H9 (cell line): ENCODE results near the gene BAG5. TPM values are rescaled to one million over a fixed set of nuclear protein-coding genes. Genes with fewer than 3 reads are reported as not detected.

Experiments
- DNase-seq: peaks from one replicate; pipeline ENCODE4 v3.0.0-alpha.2; 2017
- H2AFZ ChIP-seq: one replicate; pipeline ENCODE4 v1.6.1; 2013; ENCODE audit warnings: mild to moderate bottlenecking, low read length, control low read depth, moderate library complexity
- H2AK5ac ChIP-seq: 2 replicates; pipeline ENCODE4 v1.6.1; 2013; ENCODE audit warnings: low read length, control low read depth, mixed read lengths; ENCODE audit not compliant: insufficient read length
- H2BK120ac ChIP-seq: one replicate; pipeline ENCODE4 v1.6.1; 2013; ENCODE audit warnings: low read depth, mild to moderate bottlenecking, low read length, control low read depth, inconsistent platforms; ENCODE audit not compliant: poor library complexity, severe bottlenecking
- H2BK12ac ChIP-seq: 2 replicates; pipeline ENCODE4 v1.6.1; 2013; ENCODE audit warnings: low read length, control low read depth, mixed read lengths, low read depth; ENCODE audit not compliant: insufficient read length
- H2BK15ac ChIP-seq: 2 replicates; pipeline ENCODE4 v1.6.1; 2013; ENCODE audit warnings: low read depth, low read length, control low read depth
- H2BK20ac ChIP-seq: one replicate; pipeline ENCODE4 v1.6.1; 2013; ENCODE audit warnings: low read depth, mild to moderate bottlenecking, low read length, control low read depth, inconsistent platforms; ENCODE audit not compliant: poor library complexity, severe bottlenecking
- H2BK5ac ChIP-seq: 2 replicates; pipeline ENCODE4 v1.6.1; 2013; ENCODE audit warnings: low read length, control low read depth, mixed read lengths; ENCODE audit not compliant: insufficient read length
- H3K14ac ChIP-seq: 2 replicates; pipeline ENCODE4 v1.6.1; 2013; ENCODE audit warnings: low read length, control low read depth; ENCODE audit not compliant: insufficient read depth
- H3K18ac ChIP-seq: 2 replicates; pipeline ENCODE4 v1.6.1; 2013; ENCODE audit warnings: low read depth, mild to moderate bottlenecking, mixed read lengths, low read length, control low read depth; ENCODE audit not compliant: insufficient read length
- H3K23ac ChIP-seq: 2 replicates; pipeline ENCODE4 v1.6.1; 2013; ENCODE audit warnings: low read length, control low read depth, mixed read lengths, low read depth; ENCODE audit not compliant: insufficient read length
- H3K23me2 ChIP-seq: 2 replicates; pipeline ENCODE4 v1.6.1; 2013; ENCODE audit warnings: low read depth, mild to moderate bottlenecking, mixed read lengths, low read length, control low read depth; ENCODE audit not compliant: insufficient read length, poor library complexity, severe bottlenecking
- H3K27ac ChIP-seq: 2 replicates; pipeline ENCODE4 v1.5.1; 2013; ENCODE audit warnings: low read length, control low read depth, mixed read lengths, low read depth; ENCODE audit not compliant: insufficient read length
- H3K27me3 ChIP-seq: 2 replicates; pipeline ENCODE4 v1.6.1; 2013; ENCODE audit warnings: low read length, control low read depth, inconsistent platforms; ENCODE audit not compliant: insufficient read depth
- H3K4ac ChIP-seq: 2 replicates; pipeline ENCODE4 v1.6.1; 2013; ENCODE audit warnings: low read depth, mild to moderate bottlenecking, control low read depth, inconsistent platforms, low read length, moderate library complexity
- H3K4me1 ChIP-seq: 2 replicates; pipeline ENCODE4 v1.6.1; 2013; ENCODE audit warnings: low read length, control low read depth, inconsistent platforms; ENCODE audit not compliant: insufficient read depth
- H3K4me2 ChIP-seq: 2 replicates; pipeline ENCODE4 v1.6.1; 2013; ENCODE audit warnings: low read length, control low read depth, mixed read lengths; ENCODE audit not compliant: insufficient read length, insufficient read depth
- H3K56ac ChIP-seq: 2 replicates; pipeline ENCODE4 v1.6.1; 2013; ENCODE audit warnings: low read depth, mild to moderate bottlenecking, mixed read lengths, low read length, control low read depth; ENCODE audit not compliant: insufficient read length
- H3K79me1 ChIP-seq: 2 replicates; pipeline ENCODE4 v1.6.1; 2013; ENCODE audit warnings: low read depth, mild to moderate bottlenecking, moderate library complexity, low read length, control low read depth, inconsistent platforms; ENCODE audit not compliant: insufficient read depth, poor library complexity, severe bottlenecking
- H3K79me2 ChIP-seq: 2 replicates; pipeline ENCODE4 v1.6.1; 2013; ENCODE audit warnings: low read length, control low read depth, inconsistent platforms; ENCODE audit not compliant: insufficient read depth
- H3K9ac ChIP-seq: 2 replicates; pipeline ENCODE4 v1.6.1; 2013; ENCODE audit warnings: low read length, control low read depth, mixed read lengths; ENCODE audit not compliant: insufficient read length; ENCODE audit errors: extremely low read depth
- H3K9me3 ChIP-seq: one replicate; pipeline ENCODE4 v1.6.1; 2013; ENCODE audit warnings: low read depth, low read length, inconsistent platforms; ENCODE audit not compliant: control insufficient read depth
- H3T11ph ChIP-seq: one replicate; pipeline ENCODE4 v1.6.1; 2013; ENCODE audit warnings: mild to moderate bottlenecking, low read length, control low read depth, inconsistent platforms
- H4K20me1 ChIP-seq: one replicate; pipeline ENCODE4 v1.6.1; 2013; ENCODE audit not compliant: control insufficient read depth, insufficient read length, insufficient read depth
- H4K5ac ChIP-seq: 2 replicates; pipeline ENCODE4 v1.6.1; 2013; ENCODE audit warnings: low read depth, mild to moderate bottlenecking, mixed read lengths, low read length, control low read depth; ENCODE audit not compliant: insufficient read length
- H4K8ac ChIP-seq: replicated peaks from 2 replicates; pipeline ENCODE4 v1.6.1; 2013; ENCODE audit warnings: low read length, control low read depth, mixed read lengths, low read depth; ENCODE audit not compliant: insufficient read length
- H4K91ac ChIP-seq: 2 replicates; pipeline ENCODE4 v1.6.1; 2013; ENCODE audit warnings: low read depth, mild to moderate bottlenecking, moderate library complexity, mixed read lengths, low read length, control low read depth; ENCODE audit not compliant: insufficient read length
- H3K27ac Mint-ChIP-seq, 3 experiments: 2 replicates in 2 of 3; 3 replicates in 1 of 3; pipeline ENCODE4 v1.8.0; 2020 to 2021; ENCODE audit warnings: mixed read lengths in 3 of 3, mild to moderate bottlenecking in 1 of 3, moderate library complexity in 1 of 3
- H3K27me3 Mint-ChIP-seq: 2 replicates; pipeline ENCODE4 v1.8.0; 2021; ENCODE audit warnings: low read depth, mild to moderate bottlenecking, moderate library complexity, mixed read lengths
- H3K36me3 Mint-ChIP-seq, 3 experiments: 2 replicates in 2 of 3; 3 replicates in 1 of 3; pipeline ENCODE4 v1.8.0; 2020 to 2021; ENCODE audit warnings: low read depth in 3 of 3, mixed read lengths in 3 of 3; ENCODE audit not compliant: insufficient read depth in 1 of 3
- H3K4me1 Mint-ChIP-seq, 2 experiments: 2 replicates each; pipeline ENCODE4 v1.8.0; 2020; ENCODE audit warnings: mixed read lengths in 2 of 2
- H3K4me3 Mint-ChIP-seq, 2 experiments: 2 replicates in 1 of 2; 3 replicates in 1 of 2; pipeline ENCODE4 v1.8.0; 2020 to 2021; ENCODE audit warnings: mild to moderate bottlenecking in 2 of 2, mixed read lengths in 2 of 2, moderate library complexity in 1 of 2
- H3K9me3 Mint-ChIP-seq, 2 experiments: 2 replicates in 1 of 2; 3 replicates in 1 of 2; pipeline ENCODE4 v1.8.0; 2020; ENCODE audit warnings: mild to moderate bottlenecking in 2 of 2, mixed read lengths in 2 of 2, moderate library complexity in 1 of 2
- WGBS: extraction: QIAGEN DNeasy Blood & Tissue Kit; methylation state at CpG from one replicate; pipeline ENCODE4 v1.1.7; 2013; ENCODE audit warnings: missing lambda C conversion rate, low lambda C conversion rate, mixed read lengths; ENCODE audit not compliant: insufficient read length; ENCODE audit errors: extremely low coverage; 5-methylcytosine and 5-hydroxymethylcytosine counted together
- total RNA-seq: library from RNA; stranded (reverse); gene quantifications from 2 replicates; pipeline ENCODE4 v1.2.1, GENCODE V29; 2021
- TF ChIP-seq, protein P1 (sequence below): fragments of 200-600 bp; sonication (generic); conservative IDR thresholded peaks from 3 replicates; pipeline ENCODE4 v1.8.0; 2021; ENCODE audit warnings: antibody characterized with exemption, mild to moderate bottlenecking

BAG5 gene
- total RNA-seq, 1 experiment from 2014 or later = 38.0 TPM

DNA sequence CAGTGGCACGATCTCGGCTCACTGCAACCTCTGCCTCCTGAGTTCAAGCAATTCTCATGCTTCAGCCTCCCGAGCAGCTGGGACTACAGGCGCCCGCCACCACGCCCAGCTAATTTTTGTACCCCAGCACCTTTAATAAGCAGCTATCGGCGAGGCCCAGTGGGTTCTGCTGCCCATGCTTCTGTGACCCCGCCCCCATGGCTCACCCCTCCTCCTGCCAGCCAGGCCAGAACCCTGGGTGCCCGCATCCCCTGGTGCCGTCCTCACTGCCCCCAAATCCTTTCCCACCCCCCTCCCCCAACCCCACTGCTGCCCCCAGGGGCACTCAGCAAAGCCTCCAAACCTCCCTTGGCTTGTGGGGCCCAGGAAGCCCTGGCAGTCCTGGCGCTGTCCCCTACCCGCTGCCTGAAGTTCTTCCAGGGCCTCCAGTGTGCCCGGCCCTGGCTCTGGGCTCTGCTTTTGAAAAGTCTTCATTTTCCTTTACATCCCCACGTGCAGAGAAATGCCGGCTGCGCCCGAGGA lies 14.5 kb downstream of the BAG5 start:
- H3K56ac ChIP-seq = no peak overlapping the region

More for the DNA sequence above, 14.5 kb downstream of the BAG5 start:
- H2BK5ac ChIP-seq = no peak overlapping the region
- no peaks in the 10 kb centered on the region for H3K79me2 ChIP-seq
- Mint-ChIP-seq H3K9me3 (no peaks in the 10 kb centered on the region), H3K27me3 (no peaks in the 10 kb centered on the region; the same call in 1 of the 2 replicates), H3K36me3 (no peaks in the 10 kb centered on the region), H3K27ac (peak overlapping the region in 1 of 3 experiments; percentile 92; a peak in 1 of 7 replicates), H3K4me1 (peaks cover 9 to 14% of the 10 kb centered on the region in 2 experiments), H3K4me3 (no peak overlapping the region)
- H3K79me1 ChIP-seq = no peaks in the 10 kb centered on the region
- no peak overlapping the region for H3T11ph ChIP-seq
- no peaks in the 10 kb centered on the region; the same call in 1 of the 2 replicates for H3K4me1 ChIP-seq
- no peak overlapping the region for H2BK12ac ChIP-seq
- no peaks in the 10 kb centered on the region for H4K20me1 ChIP-seq
- H4K5ac ChIP-seq = no peak overlapping the region
- H3K14ac ChIP-seq = no peak overlapping the region
- H2AK5ac ChIP-seq = no peak overlapping the region
- H2BK20ac ChIP-seq = no peak overlapping the region
- H3K27ac ChIP-seq = no peak overlapping the region
- no peak overlapping the region for H2BK120ac ChIP-seq
- TF ChIP-seq, protein P1, sequence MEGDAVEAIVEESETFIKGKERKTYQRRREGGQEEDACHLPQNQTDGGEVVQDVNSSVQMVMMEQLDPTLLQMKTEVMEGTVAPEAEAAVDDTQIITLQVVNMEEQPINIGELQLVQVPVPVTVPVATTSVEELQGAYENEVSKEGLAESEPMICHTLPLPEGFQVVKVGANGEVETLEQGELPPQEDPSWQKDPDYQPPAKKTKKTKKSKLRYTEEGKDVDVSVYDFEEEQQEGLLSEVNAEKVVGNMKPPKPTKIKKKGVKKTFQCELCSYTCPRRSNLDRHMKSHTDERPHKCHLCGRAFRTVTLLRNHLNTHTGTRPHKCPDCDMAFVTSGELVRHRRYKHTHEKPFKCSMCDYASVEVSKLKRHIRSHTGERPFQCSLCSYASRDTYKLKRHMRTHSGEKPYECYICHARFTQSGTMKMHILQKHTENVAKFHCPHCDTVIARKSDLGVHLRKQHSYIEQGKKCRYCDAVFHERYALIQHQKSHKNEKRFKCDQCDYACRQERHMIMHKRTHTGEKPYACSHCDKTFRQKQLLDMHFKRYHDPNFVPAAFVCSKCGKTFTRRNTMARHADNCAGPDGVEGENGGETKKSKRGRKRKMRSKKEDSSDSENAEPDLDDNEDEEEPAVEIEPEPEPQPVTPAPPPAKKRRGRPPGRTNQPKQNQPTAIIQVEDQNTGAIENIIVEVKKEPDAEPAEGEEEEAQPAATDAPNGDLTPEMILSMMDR = no peak
- DNase-seq = no peak
- no CpG with 5 or more reads among the region's 18 CpGs for WGBS
- H3K18ac ChIP-seq = no peak overlapping the region
- H3K23ac ChIP-seq = no peak overlapping the region
- no peak overlapping the region for H2AFZ ChIP-seq
- H4K91ac ChIP-seq = no peak overlapping the region
- no peak overlapping the region for H4K8ac ChIP-seq
- no peak overlapping the region for H3K4me2 ChIP-seq
- no peak overlapping the region for H2BK15ac ChIP-seq
- H3K23me2 ChIP-seq = no peaks in the 10 kb centered on the region
- no peak overlapping the region for H3K4ac ChIP-seq
- H3K9ac ChIP-seq = no peak overlapping the region
- no peaks in the 10 kb centered on the region for H3K9me3 ChIP-seq
- no peaks in the 10 kb centered on the region for H3K27me3 ChIP-seq
